GM18526 (cell line): Measurements from ENCODE around the gene HELZ2.
A peak's percentile ranks its signal among the peaks of the same experiment; 100 is the strongest.

ENCODE experiments used
- POLR2A ChIP-seq: IDR thresholded peaks from 3 replicates; pipeline ENCODE4 v1.6.1; 2011; ENCODE audit not compliant: insufficient read length; ENCODE audit errors: extremely low read depth

Gene HELZ2, protein sequence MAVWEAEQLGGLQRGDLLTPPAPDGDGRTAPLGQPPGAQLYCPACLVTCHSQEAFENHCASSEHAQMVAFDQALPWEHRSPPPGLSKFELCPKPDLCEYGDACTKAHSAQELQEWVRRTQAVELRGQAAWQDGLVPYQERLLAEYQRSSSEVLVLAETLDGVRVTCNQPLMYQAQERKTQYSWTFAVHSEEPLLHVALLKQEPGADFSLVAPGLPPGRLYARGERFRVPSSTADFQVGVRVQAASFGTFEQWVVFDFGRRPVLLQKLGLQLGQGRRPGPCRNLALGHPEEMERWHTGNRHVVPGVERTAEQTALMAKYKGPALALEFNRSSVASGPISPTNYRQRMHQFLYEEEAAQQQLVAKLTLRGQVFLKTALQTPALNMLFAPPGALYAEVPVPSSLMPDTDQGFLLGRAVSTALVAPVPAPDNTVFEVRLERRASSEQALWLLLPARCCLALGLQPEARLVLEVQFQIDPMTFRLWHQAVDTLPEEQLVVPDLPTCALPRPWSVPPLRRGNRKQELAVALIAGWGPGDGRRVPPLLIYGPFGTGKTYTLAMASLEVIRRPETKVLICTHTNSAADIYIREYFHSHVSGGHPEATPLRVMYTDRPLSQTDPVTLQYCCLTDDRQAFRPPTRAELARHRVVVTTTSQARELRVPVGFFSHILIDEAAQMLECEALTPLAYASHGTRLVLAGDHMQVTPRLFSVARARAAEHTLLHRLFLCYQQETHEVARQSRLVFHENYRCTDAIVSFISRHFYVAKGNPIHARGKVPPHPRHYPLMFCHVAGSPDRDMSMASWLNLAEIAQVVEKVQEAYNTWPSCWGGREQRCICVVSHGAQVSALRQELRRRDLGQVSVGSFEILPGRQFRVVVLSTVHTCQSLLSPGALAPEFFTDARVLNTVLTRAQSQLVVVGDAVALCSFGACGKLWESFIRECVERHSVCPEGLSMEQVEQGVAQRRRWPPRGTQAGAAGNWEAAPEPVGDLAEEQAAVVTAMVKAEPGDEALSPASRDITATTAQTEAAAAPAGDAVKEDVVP (N-terminal part only)

DNA sequence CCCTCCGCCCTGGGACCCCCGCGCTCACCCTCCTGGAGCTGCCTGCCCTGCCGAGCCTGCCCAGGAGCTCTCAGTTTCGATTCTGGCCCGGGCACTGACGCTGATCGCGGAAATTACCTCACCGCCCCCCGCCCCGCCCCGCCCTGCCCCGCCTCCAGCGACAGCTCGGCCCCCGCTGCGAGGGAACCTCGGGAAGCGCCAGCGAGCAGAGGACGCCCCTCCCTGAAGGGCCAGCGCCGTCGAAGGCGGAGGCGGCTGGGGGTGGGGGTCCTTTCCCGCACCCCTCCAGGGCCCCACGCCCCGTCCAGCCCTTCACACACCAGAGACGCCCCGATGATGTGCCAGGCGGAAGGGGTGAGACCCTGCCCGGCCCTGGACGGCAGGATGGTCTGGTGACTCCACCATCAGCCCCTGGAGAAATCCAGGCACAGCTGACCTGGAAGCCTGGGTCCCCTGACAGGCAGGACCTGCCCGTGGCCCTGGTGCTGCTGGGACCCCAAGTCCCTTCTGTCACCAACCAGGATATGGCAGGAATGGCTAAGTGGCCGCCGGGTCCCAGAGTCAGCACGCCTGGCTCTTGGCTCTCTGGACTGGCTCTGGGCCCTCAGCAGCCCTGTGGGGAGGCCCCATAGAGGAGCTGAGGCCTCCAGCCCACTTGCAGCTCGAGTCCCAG is at the start of gene HELZ2:
Gene HELZ2, minus strand, starts transcription at position 84 of the 673 bp plus-strand sequence. CDS start 1,854 bp downstream, outside the sequence.
- peak; percentile 56 for TF ChIP-seq POLR2A

DNA sequence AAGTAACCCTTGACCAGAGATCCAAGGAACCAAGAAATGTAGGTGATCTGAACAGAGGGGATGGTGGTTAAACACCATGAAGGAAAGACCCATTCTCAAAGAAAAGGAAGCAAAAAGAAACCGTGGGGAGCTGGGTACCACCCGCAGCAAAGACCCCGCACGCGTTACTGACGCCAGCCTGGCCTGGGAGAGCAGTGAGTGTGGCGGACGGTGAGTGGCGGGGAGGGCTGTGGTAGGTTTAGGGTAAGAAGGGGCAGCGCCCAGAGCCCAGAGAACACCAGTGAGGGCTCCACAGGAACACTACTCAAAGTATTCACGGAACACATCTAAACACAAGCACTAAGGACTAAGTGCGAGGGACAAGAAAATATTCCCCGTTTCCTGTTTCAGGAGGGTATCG is 48.7 kb upstream of the HELZ2 start:
- no peak for TF ChIP-seq POLR2A

DNA sequence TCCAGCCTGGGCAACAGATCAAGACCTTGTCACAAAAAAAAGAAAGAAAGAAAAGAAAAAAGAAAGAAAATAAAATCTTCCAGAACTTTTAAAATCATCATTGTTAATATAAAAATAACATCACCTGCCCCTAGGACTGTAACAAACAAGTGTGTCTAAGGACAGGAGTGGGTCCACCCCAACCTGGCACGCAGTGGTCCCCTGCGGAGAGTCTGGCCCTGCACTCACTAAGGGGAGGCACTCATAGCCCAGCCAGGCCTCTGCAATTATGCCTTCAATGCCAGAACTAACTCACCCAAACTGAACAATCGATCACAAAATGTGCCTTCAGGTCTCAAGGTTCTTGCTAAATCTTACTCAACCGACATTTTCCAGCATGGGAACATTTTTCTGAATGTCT is 48.1 kb upstream of the HELZ2 start:
- TF ChIP-seq POLR2A, result no peak

DNA sequence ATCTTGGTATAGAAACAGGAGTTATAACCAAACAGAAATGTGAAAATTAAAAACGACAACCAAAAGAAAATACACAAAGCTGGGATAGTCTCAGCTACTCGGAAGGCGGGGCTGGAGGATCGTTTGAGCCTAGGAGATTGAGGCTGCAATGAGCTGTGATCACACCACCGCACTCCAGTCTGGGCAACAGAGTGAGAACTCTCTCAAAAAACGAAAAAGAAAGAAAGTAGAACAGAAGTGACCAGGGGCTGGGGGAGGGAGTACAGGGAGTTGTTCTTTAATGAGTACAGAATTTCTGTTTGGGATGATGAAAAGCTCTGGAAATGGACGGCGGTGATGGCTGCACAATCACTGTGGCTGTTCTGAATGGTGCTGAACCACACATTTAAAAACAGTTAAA is 47.0 kb upstream of the HELZ2 start:
- TF ChIP-seq POLR2A, result no peak

DNA sequence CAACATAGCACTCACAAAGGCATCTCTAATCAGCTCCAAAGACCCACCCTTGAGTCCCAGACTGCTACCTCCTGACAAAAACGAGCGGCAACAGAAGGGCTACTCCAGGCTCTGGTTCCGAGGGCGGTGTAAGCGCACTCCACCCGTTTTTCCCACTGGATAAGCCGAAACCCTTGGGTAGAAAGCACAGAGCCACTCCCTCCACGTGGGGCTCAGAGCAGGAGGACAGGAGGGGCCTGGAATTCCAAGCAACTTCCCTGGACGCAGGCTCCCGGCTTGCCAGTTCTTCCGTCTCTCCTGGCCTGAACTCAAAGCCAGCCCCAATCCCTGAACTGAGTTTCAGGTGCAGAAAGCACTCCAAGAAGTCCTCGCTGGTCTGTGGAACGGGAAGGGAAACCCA is 45.5 kb upstream of the HELZ2 start:
- no peak for TF ChIP-seq POLR2A

DNA sequence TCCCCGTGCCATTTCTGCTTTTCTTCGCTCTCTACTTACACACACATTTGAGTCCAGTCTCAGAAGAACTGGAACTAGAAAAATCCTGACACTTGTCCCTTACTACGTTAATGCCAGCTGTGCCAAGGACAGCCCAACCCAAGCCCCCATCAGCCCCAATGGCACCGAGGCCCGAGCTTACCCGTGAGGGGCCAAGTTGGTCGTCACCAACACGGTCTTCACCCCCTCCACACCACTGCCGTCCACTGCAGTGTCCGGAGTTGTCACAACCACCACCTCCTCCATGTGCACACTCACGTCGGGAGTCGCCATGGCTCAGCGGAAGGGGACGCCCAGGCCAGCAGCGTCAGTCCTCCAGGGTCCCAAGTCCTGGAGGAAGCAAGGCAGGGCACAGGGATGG is 45.0 kb upstream of the HELZ2 start:
- no peak for TF ChIP-seq POLR2A

DNA sequence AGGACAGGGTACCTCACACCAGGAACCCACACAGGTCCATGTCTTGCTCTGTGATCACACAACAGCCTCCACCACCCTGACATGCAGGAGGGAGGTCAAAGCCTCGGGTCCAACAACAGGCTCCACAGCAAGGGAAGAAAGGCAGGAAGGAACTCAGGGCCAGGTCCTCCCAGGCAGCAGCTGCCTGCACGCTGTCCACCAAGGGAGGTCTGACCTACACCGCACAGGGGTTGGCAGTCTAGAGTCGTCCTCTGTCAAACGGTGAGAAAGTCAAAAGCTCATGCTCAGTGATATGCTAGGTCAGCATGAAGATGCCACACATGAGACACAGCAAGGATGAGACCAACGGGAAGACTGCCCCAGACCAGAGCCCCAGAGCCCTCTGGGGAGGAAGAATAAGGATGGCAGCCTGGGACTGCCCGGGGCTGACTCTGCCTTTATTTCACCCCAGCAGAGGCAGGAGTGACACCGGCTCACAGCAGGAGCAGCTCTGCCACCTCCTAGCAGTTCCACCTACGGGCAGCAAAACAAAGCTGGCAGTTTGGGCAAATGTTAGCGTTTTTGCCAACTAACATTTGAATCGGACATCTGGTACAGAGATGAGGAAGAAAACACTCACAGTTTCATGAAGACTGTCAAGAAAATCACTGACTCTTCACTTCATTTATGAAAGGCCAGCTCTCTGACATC is 44.4 kb upstream of the HELZ2 start:
- TF ChIP-seq POLR2A, result no peak

DNA sequence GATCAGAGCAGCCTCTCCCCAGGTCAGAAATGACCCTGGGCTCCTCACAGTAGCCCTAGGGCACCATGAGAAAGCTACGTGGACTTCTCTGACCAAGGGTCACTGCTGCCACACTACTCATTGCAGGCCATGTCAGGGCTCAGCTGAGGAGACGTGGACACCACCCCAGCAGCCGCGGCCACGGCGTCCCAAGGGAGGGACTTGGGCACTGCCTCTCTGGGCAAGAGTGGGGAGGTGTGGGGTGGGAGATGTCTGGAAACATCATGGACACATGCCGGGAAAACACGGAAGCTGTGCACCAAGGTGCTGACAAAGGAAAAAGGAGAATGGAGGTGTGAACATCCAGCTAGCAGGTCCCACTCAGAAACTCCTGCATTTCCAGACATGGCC is 43.8 kb upstream of the HELZ2 start:
- TF ChIP-seq POLR2A, result no peak

DNA sequence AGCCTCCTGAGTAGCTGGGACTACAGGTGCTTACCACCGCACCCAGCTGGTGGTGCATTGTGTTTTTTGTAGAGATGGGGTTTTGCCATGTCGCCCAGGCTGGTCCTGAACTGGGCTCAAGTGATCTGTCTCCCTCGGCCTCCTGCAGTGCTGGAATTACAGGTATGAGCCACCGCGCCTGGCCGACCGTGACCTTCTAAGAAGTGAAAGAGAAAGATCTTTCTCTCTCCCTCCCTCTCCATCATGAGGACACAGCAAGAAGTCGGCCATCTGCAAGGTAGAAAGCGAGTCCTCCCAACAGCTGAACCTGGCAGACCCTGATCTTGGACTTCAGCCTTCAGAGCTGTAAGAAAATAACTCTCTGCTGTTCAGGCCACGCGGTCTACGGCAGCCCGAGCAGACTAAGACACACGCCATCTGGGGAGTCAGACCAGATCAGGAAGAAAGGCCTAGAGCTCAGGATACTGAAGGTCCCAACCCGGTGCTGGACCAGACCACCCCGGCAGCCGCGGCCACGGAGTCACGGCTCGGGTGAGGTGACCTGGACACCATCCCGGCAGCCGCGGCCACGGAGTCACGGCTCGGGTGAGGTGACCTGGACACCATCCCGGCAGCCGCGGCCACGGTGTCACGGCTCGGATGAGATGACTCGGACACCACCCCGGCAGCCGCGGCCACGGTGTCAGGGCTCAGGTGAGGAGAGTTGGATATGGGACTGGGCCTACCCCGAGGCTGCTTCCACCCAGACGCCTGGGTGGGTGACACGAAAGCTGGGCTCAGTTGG is 43.2 kb upstream of the HELZ2 start:
- no peak for TF ChIP-seq POLR2A

DNA sequence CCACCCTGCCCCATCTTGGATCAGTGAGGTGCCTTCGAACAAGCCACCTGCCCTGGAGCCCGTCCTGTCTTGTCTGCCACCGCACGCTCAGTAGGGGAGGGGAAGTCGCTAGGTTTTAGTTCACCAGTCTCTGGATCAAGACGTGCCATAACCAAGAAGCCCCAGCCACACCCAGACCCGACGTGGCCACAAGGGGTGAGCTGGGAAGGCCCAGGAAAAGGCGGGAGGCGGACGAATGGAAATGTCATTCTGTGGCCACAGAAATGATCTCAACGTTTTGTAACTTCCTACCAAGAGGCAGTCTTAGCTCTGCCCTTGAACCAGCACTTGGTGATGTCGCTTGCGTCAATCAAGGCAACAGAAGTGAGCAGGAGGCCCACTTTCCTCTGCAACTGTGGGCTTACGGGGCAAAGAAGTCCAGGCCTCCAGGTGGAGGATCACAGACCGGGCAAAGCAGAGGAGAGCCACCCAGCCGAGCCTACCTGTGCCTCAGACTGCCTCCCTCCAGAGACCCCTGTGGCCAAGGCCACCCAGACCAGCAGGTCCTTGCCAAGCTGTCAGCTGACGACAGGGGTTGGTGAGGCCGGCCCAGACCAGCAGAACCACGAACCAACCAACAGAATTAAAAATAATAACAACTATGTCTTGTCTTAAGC is 38.4 kb upstream of the HELZ2 start:
- TF ChIP-seq POLR2A, result no peak

DNA sequence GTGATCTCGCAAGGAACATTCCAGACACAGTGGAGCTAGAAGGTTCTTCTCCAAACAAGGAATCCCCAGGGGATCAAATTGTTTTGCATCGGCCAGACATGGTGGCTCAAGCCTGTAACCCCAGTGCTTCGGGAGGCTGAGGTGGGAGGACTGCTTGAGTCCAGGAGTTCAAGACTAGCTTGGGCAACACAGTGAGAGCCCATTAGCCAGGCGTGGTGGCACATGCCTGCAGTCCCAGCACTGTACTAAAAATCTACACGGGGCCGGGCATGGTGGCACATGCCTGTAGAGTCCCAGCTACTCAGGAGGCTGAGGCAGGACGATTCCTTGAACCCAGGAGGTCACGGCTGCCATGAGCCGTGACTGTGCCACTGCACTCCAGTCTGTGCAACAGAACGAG is 37.6 kb upstream of the HELZ2 start:
- TF ChIP-seq POLR2A, result no peak

DNA sequence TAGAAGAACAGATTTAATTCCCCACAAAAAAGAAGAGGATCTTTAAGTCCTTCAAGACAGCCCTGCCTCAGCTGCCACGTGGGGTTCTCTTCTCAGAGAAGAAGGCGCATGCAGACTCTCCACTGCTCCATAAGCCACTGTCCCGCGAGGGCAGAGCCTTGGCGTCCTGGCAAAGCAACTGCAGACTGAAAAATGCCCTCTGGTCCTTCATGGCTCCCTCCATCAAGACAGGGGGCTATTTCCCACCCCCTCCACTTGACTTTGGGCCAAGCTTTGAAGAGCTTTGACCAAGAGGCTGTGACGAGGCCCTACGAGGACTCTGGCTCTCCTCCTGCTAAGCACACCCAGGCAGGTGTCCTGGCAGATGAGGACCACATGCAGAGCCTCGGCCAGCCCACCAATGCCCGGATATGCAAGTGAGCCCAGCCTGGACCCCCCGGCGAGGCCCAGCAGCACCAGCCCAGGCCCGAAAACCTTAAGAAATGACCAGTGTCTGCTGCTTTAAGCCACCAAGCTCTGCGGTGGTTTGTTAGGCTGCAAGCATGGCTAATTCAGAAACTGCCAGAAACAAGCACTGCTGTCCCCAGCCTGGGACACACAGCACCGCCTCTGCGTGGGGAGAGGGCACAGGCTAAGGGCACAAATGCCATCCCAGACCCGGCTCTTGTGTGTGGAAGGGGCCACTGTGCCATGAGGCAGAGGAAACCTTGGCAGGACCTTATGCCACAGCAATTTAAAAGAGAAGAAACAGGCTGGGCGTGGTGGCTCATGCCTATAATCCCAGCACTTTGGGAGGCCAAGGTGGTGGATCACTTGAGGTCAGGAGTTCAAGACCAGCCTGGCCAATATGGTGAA is 36.8 kb upstream of the HELZ2 start:
- no peak for TF ChIP-seq POLR2A

DNA sequence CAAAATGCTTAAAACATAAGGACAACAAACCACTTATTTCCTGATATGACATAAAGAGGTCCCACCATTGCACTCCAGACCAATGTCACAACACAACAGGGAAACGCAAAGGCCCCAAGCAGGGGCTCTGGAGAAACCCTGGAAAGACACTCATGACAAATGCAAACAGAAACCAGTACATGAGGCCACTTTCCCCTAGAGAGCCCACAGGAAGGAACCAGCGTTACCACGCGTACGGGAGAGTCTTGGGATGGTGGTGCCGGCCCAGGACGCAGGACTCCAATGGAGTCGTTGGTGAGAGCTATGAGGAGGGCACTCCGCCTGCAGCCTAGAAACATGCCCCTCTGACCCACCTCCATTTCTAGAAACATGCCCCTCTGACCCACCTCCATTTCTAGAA is 32.6 kb upstream of the HELZ2 start:
- no peak for TF ChIP-seq POLR2A

DNA sequence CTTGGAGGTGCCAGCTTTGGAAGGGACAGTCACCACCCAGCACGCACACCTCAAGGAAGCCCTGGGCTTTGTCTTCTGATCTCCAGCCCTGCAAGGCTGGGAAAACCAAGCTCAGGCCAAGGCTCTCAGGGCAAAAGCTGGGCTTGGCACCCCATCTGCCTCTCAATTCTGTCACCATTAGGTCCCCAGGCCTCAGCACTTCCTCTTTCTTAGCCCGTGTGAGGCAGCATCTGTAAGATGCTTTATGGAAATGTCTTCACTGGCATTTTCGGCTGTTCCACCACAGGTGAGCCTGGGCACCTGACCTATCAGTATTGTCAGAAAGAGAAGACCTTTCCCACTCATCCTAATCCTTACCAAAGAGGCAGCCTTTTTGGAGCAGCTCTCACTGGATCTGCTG is 28.3 kb upstream of the HELZ2 start:
- no peak for TF ChIP-seq POLR2A
